NCI-H510A (cell line): ENCODE measurements around the gene AAR2.

Experiments
- DNase-seq: peaks from one replicate; lab custom pipeline; 2025; lab: John Stamatoyannopoulos, UW

AAR2 gene

GRCh38 chr20:36279776-36280175, 43.5 kb downstream of the AAR2 start:
- no peak for DNase-seq

GRCh38 chr20:36281785-36282380, 45.6 kb downstream of the AAR2 start:
- no peak for DNase-seq

- DNase-seq: no peak
Measured at GRCh38 chr20:36284751-36285150, 48.5 kb downstream of the AAR2 start.

GRCh38 chr20:36285746-36286447, 49.6 kb downstream of the AAR2 start:
- no peak for DNase-seq

- no peak for DNase-seq
Measured at GRCh38 chr20:36297656-36298055, 61.4 kb downstream of the AAR2 start.

GRCh38 chr20:36298061-36298460, 61.8 kb downstream of the AAR2 start:
- no peak for DNase-seq

- DNase-seq: no peak
Measured at GRCh38 chr20:36298795-36299339, 62.6 kb downstream of the AAR2 start.

- no peak for DNase-seq
Measured at GRCh38 chr20:36299459-36299858, 63.2 kb downstream of the AAR2 start.

- no peak for DNase-seq
Measured at GRCh38 chr20:36301359-36302119, 65.3 kb downstream of the AAR2 start.

GRCh38 chr20:36303020-36303595, 66.8 kb downstream of the AAR2 start:
- no peak for DNase-seq

GRCh38 chr20:36303831-36304230, 67.6 kb downstream of the AAR2 start:
- DNase-seq: no peak

GRCh38 chr20:36304786-36305495, 68.7 kb downstream of the AAR2 start:
- no peak for DNase-seq

- DNase-seq: no peak
Measured at GRCh38 chr20:36305602-36306551, 69.6 kb downstream of the AAR2 start, which contains the start of gene DLGAP4. Gene DLGAP4, plus strand, starts transcription at chr20:36306339. Its CDS starts 125,379 bp downstream, at chr20:36431718.
